ENCODE data around the gene MSANTD3. TPM values are rescaled to one million over a fixed set of nuclear protein-coding genes. Genes with fewer than 3 reads are reported as not detected.

Gene MSANTD3
- total and polyA plus RNA-seq, 2 of the 4 experiments (the other 2 are of a cell fraction) = 45.5 to 55.9 TPM

DNA sequence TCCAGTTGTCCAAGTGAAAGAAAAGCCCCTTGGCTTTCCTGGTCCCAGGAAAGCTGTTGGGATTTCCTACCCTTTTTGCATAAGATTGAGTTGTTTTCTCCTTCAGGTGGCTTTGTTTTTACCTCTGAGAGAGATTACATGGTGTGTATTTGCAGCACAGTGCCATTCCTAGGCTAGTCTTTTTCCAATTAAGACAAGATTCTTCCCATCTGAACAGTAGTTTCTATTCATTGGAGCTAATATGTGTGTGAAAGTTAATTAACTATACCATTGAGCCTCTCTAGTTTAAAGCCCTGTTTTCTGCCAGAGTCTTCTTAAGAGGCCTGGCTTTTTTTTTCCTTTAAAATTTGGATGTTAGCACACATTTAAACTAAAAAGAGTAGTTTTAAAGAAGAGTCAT is 20.1 kb downstream of the MSANTD3 start:
- Histone ChIP-seq H3K18ac (ENCODE audit: low read depth, low read length) (no peak overlapping the region), H2BK120ac (ENCODE audit: low read depth, low read length) (no peak overlapping the region), H2BK5ac (ENCODE audit: low read depth, low read length, poor library complexity, severe bottlenecking) (no peak overlapping the region), H3K4ac (ENCODE audit: low read depth, low read length) (no peak overlapping the region), H3K4me3 (ENCODE audit: insufficient read depth, low read depth, low read length) (no peak overlapping the region), H3K14ac (replicated peaks; ENCODE audit: low read depth, low read length) (no peak overlapping the region), H3K4me1 (ENCODE audit: control insufficient read depth, insufficient read depth, low read length) (peaks cover 10% of the 10 kb centered on the region), H2BK20ac (ENCODE audit: low read depth, low read length) (no peak overlapping the region), H3K9ac (ENCODE audit: low read depth, low read length) (no peak overlapping the region), H2AK9ac (replicated peaks; ENCODE audit: low read depth, low read length, poor library complexity) (no peak overlapping the region), H3K27ac (ENCODE audit: insufficient read depth, low read length) (no peak overlapping the region), H2AFZ (replicated peaks; ENCODE audit: low read length, poor library complexity) (no peak overlapping the region), H3K9me1 (ENCODE audit: insufficient read depth, low read length) (peaks cover 15% of the 10 kb centered on the region), H4K20me1 (ENCODE audit: insufficient read depth, low read length) (peaks cover 64% of the 10 kb centered on the region), H3K23ac (ENCODE audit: low read depth, low read length) (no peak overlapping the region), H3K4me2 (ENCODE audit: low read depth, low read length) (no peak overlapping the region), H4K91ac (ENCODE audit: insufficient read depth, low read depth, low read length) (no peak overlapping the region), H3K79me1 (ENCODE audit: low read depth in 1 of 2, low read length in 2 of 2) (peaks cover 26 to 70% of the 10 kb centered on the region in 2 experiments), H4K8ac (ENCODE audit: low read depth in 2 of 2, low read length in 2 of 2) (no peak overlapping the region), H4K5ac (ENCODE audit: low read depth, low read length) (no peak overlapping the region), H2AK5ac (ENCODE audit: low read depth, low read length) (no peak overlapping the region), H2BK15ac (ENCODE audit: low read depth, low read length) (no peak overlapping the region), H3K27me3 (ENCODE audit: control insufficient read depth, insufficient read depth, low read length) (no peaks in the 10 kb centered on the region), H3K36me3 (ENCODE audit: control insufficient read depth, insufficient read depth, low read length) (peaks cover 24% of the 10 kb centered on the region), H3K9me3 (ENCODE audit: control insufficient read depth, insufficient read depth, low read length) (no peaks in the 10 kb centered on the region), H3K56ac (ENCODE audit: extremely low read depth, insufficient read depth, low read length) (no peak overlapping the region)
- TF ChIP-seq CHD1 (IDR thresholded peaks at IDR 0.05; ENCODE audit: low read depth, low read length) (no peak), BHLHE40 (IDR thresholded peaks at IDR 0.05; ENCODE audit: low read depth, low read length) (no peak), MAFK (IDR thresholded peaks at IDR 0.05; ENCODE audit: low read depth, low read length) (no peak), SMC3 (IDR thresholded peaks at IDR 0.05; ENCODE audit: low read depth, low read length) (no peak), MXI1 (IDR thresholded peaks at IDR 0.05; ENCODE audit: borderline replicate concordance, low read depth, low read length) (no peak), RFX5 (IDR thresholded peaks at IDR 0.05; ENCODE audit: low read depth, low read length) (no peak), RAD21 (IDR thresholded peaks at IDR 0.05; ENCODE audit: low read length) (no peak), CEBPB (IDR thresholded peaks at IDR 0.05; ENCODE audit: low read depth, low read length) (no peak), RCOR1 (IDR thresholded peaks at IDR 0.05; ENCODE audit: insufficient replicate concordance, low read length) (no peak), POLR2A (IDR thresholded peaks at IDR 0.05; ENCODE audit: low read depth, low read length) (no peak), NFE2L2 (IDR thresholded peaks at IDR 0.05; ENCODE audit: low read depth, low read length) (no peak), FOS (IDR thresholded peaks at IDR 0.05; ENCODE audit: low read depth, low read length) (no peak)
- TF ChIP-seq, protein P1, sequence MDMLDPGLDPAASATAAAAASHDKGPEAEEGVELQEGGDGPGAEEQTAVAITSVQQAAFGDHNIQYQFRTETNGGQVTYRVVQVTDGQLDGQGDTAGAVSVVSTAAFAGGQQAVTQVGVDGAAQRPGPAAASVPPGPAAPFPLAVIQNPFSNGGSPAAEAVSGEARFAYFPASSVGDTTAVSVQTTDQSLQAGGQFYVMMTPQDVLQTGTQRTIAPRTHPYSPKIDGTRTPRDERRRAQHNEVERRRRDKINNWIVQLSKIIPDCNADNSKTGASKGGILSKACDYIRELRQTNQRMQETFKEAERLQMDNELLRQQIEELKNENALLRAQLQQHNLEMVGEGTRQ (IDR thresholded peaks at IDR 0.05; ENCODE audit: low read depth, low read length) = no peak
- TF ChIP-seq, protein P2, sequence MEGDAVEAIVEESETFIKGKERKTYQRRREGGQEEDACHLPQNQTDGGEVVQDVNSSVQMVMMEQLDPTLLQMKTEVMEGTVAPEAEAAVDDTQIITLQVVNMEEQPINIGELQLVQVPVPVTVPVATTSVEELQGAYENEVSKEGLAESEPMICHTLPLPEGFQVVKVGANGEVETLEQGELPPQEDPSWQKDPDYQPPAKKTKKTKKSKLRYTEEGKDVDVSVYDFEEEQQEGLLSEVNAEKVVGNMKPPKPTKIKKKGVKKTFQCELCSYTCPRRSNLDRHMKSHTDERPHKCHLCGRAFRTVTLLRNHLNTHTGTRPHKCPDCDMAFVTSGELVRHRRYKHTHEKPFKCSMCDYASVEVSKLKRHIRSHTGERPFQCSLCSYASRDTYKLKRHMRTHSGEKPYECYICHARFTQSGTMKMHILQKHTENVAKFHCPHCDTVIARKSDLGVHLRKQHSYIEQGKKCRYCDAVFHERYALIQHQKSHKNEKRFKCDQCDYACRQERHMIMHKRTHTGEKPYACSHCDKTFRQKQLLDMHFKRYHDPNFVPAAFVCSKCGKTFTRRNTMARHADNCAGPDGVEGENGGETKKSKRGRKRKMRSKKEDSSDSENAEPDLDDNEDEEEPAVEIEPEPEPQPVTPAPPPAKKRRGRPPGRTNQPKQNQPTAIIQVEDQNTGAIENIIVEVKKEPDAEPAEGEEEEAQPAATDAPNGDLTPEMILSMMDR (conservative IDR thresholded peaks at IDR 0.05; ENCODE audit: low read depth, low read length) = no peak
- TF ChIP-seq, protein P3, sequence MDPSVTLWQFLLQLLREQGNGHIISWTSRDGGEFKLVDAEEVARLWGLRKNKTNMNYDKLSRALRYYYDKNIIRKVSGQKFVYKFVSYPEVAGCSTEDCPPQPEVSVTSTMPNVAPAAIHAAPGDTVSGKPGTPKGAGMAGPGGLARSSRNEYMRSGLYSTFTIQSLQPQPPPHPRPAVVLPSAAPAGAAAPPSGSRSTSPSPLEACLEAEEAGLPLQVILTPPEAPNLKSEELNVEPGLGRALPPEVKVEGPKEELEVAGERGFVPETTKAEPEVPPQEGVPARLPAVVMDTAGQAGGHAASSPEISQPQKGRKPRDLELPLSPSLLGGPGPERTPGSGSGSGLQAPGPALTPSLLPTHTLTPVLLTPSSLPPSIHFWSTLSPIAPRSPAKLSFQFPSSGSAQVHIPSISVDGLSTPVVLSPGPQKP (IDR thresholded peaks at IDR 0.05; ENCODE audit: borderline replicate concordance, low read depth, low read length) = no peak
- intact Hi-C loops (cut with micrococcal nuclease) = no loop called here
- dilution Hi-C loops (cut with HindIII; ENCODE audit: low sequenced_read_pairs, unreplicated experiment) = no loop called here
- ChIA-PET CTCF (interaction anchor here (1.5 to 1.7 kb wide), 2 partner anchors 9 to 90 kb away, joined by 3 to 5 read pairs; no protein-coding TSS in a partner anchor), POLR2A (ENCODE audit: unreplicated experiment) (no interaction called here)
- ATAC-seq (ENCODE audit: low read depth) (no peak), DNase-seq (no peak)
- in situ Hi-C loops (cut with MboI; ENCODE audit: low sequenced_read_pairs) = no loop called here
- BruUV-seq (replicated peaks) = no TSS peak
